ENCODE measurements around the gene FIGNL1. TPM values are rescaled to one million over a fixed set of nuclear protein-coding genes. Genes with fewer than 3 reads are reported as not detected.

FIGNL1 gene
- total RNA-seq, 1 experiment from 2014 or later, result 6.4 TPM

DNA sequence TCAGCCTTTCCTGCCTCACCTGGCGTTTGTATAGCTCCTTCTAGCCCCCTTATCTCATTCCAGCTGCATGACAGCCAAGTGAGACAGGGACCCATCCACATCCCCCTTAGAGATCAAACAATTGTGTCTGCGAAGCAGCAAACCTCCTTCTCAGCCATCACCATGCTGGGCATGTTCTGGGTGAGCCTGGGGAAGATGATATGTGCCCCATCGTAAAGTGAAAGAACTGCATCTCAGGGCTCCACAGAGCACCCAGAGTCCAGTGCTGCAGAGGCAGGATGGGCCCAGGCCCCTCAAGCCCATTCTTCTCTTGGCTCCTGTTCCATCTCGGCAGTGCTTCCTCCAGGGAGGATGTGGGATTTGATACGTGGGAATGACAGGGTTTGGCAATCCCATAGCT is 43.2 kb downstream of the FIGNL1 start (continued):
- TF ChIP-seq, protein P1, sequence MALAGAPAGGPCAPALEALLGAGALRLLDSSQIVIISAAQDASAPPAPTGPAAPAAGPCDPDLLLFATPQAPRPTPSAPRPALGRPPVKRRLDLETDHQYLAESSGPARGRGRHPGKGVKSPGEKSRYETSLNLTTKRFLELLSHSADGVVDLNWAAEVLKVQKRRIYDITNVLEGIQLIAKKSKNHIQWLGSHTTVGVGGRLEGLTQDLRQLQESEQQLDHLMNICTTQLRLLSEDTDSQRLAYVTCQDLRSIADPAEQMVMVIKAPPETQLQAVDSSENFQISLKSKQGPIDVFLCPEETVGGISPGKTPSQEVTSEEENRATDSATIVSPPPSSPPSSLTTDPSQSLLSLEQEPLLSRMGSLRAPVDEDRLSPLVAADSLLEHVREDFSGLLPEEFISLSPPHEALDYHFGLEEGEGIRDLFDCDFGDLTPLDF (CRISPR knock-in tag; IDR thresholded peaks at IDR 0.05), result no peak
- TF ChIP-seq, protein P2, sequence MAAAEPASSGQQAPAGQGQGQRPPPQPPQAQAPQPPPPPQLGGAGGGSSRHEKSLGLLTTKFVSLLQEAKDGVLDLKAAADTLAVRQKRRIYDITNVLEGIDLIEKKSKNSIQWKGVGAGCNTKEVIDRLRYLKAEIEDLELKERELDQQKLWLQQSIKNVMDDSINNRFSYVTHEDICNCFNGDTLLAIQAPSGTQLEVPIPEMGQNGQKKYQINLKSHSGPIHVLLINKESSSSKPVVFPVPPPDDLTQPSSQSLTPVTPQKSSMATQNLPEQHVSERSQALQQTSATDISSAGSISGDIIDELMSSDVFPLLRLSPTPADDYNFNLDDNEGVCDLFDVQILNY (CRISPR knock-in tag; IDR thresholded peaks at IDR 0.05), result no peak
- TF ChIP-seq ZNF416 (CRISPR knock-in tag; IDR thresholded peaks at IDR 0.05), result no peak
- TF ChIP-seq, protein P3, sequence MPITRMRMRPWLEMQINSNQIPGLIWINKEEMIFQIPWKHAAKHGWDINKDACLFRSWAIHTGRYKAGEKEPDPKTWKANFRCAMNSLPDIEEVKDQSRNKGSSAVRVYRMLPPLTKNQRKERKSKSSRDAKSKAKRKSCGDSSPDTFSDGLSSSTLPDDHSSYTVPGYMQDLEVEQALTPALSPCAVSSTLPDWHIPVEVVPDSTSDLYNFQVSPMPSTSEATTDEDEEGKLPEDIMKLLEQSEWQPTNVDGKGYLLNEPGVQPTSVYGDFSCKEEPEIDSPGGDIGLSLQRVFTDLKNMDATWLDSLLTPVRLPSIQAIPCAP (CRISPR knock-in tag; IDR thresholded peaks at IDR 0.05), result no peak

GRCh38 chr7:50405221-50405620 is 44.9 kb downstream of the FIGNL1 start:
- Mint-ChIP-seq H3K9me3 (no peaks in the 10 kb centered on the region), H3K27ac (no peak overlapping the region), H3K4me3 (no peak overlapping the region), H3K27me3 (ENCODE audit: low read depth) (peaks cover 6% of the 10 kb centered on the region), H3K36me3 (no peaks in the 10 kb centered on the region), H3K4me1 (no peaks in the 10 kb centered on the region)
- ATAC-seq (no peak), DNase-seq (ENCODE audit: low spot score) (no peak)
- no peak for TF ChIP-seq GTF2I (CRISPR knock-in tag; conservative IDR thresholded peaks at IDR 0.05)
- no peak for TF ChIP-seq KAT7 (CRISPR knock-in tag; IDR thresholded peaks at IDR 0.05; ENCODE audit: borderline replicate concordance)
- TF ChIP-seq CBFB (CRISPR knock-in tag; IDR thresholded peaks at IDR 0.05; ENCODE audit: low read depth), result no peak
- TF ChIP-seq MYBL2 (CRISPR knock-in tag; IDR thresholded peaks at IDR 0.05), result no peak
- no peak for TF ChIP-seq FOXK1 (CRISPR knock-in tag; IDR thresholded peaks at IDR 0.05)
- TF ChIP-seq ZNF416 (CRISPR knock-in tag; IDR thresholded peaks at IDR 0.05), result no peak
- TF ChIP-seq SP1 (CRISPR knock-in tag; conservative IDR thresholded peaks at IDR 0.05), result no peak
- TF ChIP-seq ARID4B (CRISPR knock-in tag; IDR thresholded peaks at IDR 0.05; ENCODE audit: borderline replicate concordance), result no peak
- no peak for TF ChIP-seq ZNF423 (CRISPR knock-in tag; IDR thresholded peaks at IDR 0.05)
- TF ChIP-seq PRRX2 (CRISPR knock-in tag; IDR thresholded peaks at IDR 0.05), result no peak
- no peak for TF ChIP-seq ESRRA (CRISPR knock-in tag; IDR thresholded peaks at IDR 0.05; ENCODE audit: borderline replicate concordance)
- ChIA-PET CTCF (interaction anchor here (3.4 kb wide), 1 partner anchor 12 kb away, joined by 18 read pairs; no protein-coding TSS in a partner anchor), POLR2A (no interaction called here)

DNA sequence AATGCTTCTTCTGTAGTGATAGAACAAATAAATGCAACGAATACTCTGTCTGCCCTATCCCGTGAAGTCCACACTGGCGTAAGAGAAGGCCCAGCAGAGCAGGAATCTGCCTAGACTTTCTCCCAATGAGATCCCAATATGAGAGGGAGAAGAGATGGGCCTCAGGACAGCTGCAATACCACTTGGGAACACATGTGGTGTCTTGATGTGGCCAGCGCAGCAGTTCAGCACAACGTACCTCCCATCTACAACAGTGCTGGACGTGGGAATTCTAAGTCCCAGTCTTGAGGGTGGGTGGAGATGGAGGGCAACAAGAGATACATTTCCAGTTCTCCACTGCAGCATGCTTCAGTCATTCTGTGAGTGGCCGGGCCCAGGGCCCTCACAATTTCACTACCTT is 45.8 kb downstream of the FIGNL1 start:
- CTCF ChIA-PET, result interaction anchor here (1.0 to 1.4 kb wide), 3 partner anchors 16 to 53 kb away, joined by 3 to 4 read pairs (median 3); no protein-coding TSS in a partner anchor
- Mint-ChIP-seq H3K9me3 (no peaks in the 10 kb centered on the region), H3K27me3 (ENCODE audit: low read depth) (peaks cover 6% of the 10 kb centered on the region), H3K27ac (no peak overlapping the region), H3K4me1 (no peaks in the 10 kb centered on the region), H3K36me3 (no peaks in the 10 kb centered on the region), H3K4me3 (no peak overlapping the region)
- DNase-seq (ENCODE audit: low spot score) (no peak), ATAC-seq (peak; percentile 94)
- TF ChIP-seq ERG (CRISPR knock-in tag; IDR thresholded peaks at IDR 0.05), result no peak
- no peak for TF ChIP-seq ZNF263 (CRISPR knock-in tag; IDR thresholded peaks at IDR 0.05; ENCODE audit: low read depth)
- no peak for TF ChIP-seq NR3C1 (CRISPR knock-in tag; conservative IDR thresholded peaks at IDR 0.05; ENCODE audit: low read depth)
- no peak for TF ChIP-seq CREB1 (CRISPR knock-in tag; IDR thresholded peaks at IDR 0.05)
- no peak for TF ChIP-seq ETV6 (CRISPR knock-in tag; IDR thresholded peaks at IDR 0.05)
- no peak for TF ChIP-seq PRRX2 (CRISPR knock-in tag; IDR thresholded peaks at IDR 0.05)
- TF ChIP-seq GRHL2 (CRISPR knock-in tag; IDR thresholded peaks at IDR 0.05; ENCODE audit: insufficient replicate concordance, severe bottlenecking), result no peak
- no peak for TF ChIP-seq SP1 (CRISPR knock-in tag; conservative IDR thresholded peaks at IDR 0.05)
- TF ChIP-seq CTCF (IDR thresholded peaks at IDR 0.05), result no peak
- TF ChIP-seq RELA (CRISPR knock-in tag; IDR thresholded peaks at IDR 0.05; ENCODE audit: borderline replicate concordance), result no peak
- POLR2A ChIA-PET, result no interaction called here

All from WTC11 (cell line).